K562 (cell line): ENCODE data around the gene DPY30. TPM values are rescaled to one million over a fixed set of nuclear protein-coding genes. Genes with fewer than 3 reads are reported as not detected.

Source experiments
- ATF1 ChIP-seq, 2 experiments: fragments of 450-650 bp in 1 of 2; IDR thresholded peaks; 2 replicates each; pipeline ENCODE4 v1.6.1; 2016; ENCODE audit warnings: missing compliant biosample characterization in 1 of 2, missing genetic modification characterization in 1 of 2
- CHD2 ChIP-seq: IDR thresholded peaks from 2 replicates; pipeline ENCODE4 v1.6.1; 2011; ENCODE audit warnings: low read depth, low read length
- DACH1 ChIP-seq: fragments of 450-650 bp; IDR thresholded peaks from 2 replicates; pipeline ENCODE4 v1.6.1; 2018; ENCODE audit not compliant: partially characterized antibody
- ETV5 ChIP-seq: sonication (generic); formaldehyde crosslinking; IDR thresholded peaks from 2 replicates; pipeline ENCODE4 v1.4.0; 2020; ENCODE audit warnings: low read depth, mild to moderate bottlenecking, missing genetic modification reagents
- FOXP1 ChIP-seq: sonication (generic); formaldehyde crosslinking; IDR thresholded peaks from 2 replicates; pipeline ENCODE4 v1.8.0; 2022; ENCODE audit warnings: mild to moderate bottlenecking, missing genetic modification reagents
- HCFC1 ChIP-seq: IDR thresholded peaks from 2 replicates; pipeline ENCODE4 v1.6.1; 2012; ENCODE audit warnings: low read depth, low read length, improper control_type of control experiment
- ID3 ChIP-seq, 2 experiments: fragments of 250-450 bp in 1 of 2; fragments of 450-650 bp in 1 of 2; sonication (Bioruptor Pico) in 1 of 2; IDR thresholded peaks; 2 replicates each; pipeline versions ENCODE4 v1.6.1 to v1.8.0; 2016 to 2021; ENCODE audit warnings: mild to moderate bottlenecking in 2 of 2, moderate library complexity in 2 of 2, missing compliant biosample characterization in 1 of 2, missing genetic modification characterization in 1 of 2
- MECOM ChIP-seq: fragments of 250-450 bp; sonication (Bioruptor Pico); IDR thresholded peaks from 2 replicates; pipeline ENCODE4 v1.8.0; 2022; ENCODE audit warnings: inconsistent platforms
- PHB ChIP-seq: fragments of 250-450 bp; sonication (Bioruptor Pico); IDR thresholded peaks from 2 replicates; pipeline ENCODE4 v1.5.0; 2021
- REST ChIP-seq, 2 experiments: fragments of 450-650 bp; formaldehyde crosslinking in 1 of 2; IDR thresholded peaks; 2 replicates each; pipeline versions ENCODE4 v1.4.0 to v1.6.1; 2014 to 2020; ENCODE audit warnings: mild to moderate bottlenecking in 2 of 2, borderline replicate concordance in 1 of 2, low read depth in 1 of 2
- UBTF ChIP-seq, 2 experiments: IDR thresholded peaks; 2 replicates each; pipeline ENCODE4 v1.6.1; 2012; ENCODE audit warnings: improper control_type of control experiment in 2 of 2, low read depth in 2 of 2, low read length in 2 of 2, borderline replicate concordance in 1 of 2
- ZBED1 ChIP-seq: IDR thresholded peaks from 2 replicates; pipeline ENCODE4 v1.6.1; 2014
- polyA plus RNA-seq, 8 experiments: library from polyadenylated mRNA; depleted of rRNA in 4 of 8; stranded (reverse) in 5 of 8; unstranded in 3 of 8; fragments of >200 nt; fragmentation: Nextera tagmentation in 2 of 8; fragmentation: Illumina TruSeq in 1 of 8; extraction: Ambion mirVana in 2 of 8; extraction: Trizol in 1 of 8; gene quantifications; 2 replicates each; pipeline versions ENCODE4 v1.2.1 to v1.2.3, GENCODE V29; 2011 to 2014; ENCODE audit warnings: inconsistent platforms in 1 of 8, missing spikeins in 1 of 8
- total RNA-seq, 7 experiments: library from RNA; depleted of rRNA in 6 of 7; stranded (reverse); fragments of >200 nt in 6 of 7; fragmentation: Illumina TruSeq in 2 of 7; extraction: Trizol in 2 of 7; gene quantifications; 2 replicates each; pipeline versions ENCODE4 v1.2.1 to v1.2.3, GENCODE V29; 2011 to 2021; ENCODE audit warnings: low replicate concordance in 1 of 7
- TF ChIP-seq, protein P1 (sequence below): sonication (generic); formaldehyde crosslinking; IDR thresholded peaks from 2 replicates; pipeline ENCODE4 v1.8.0; 2022; ENCODE audit warnings: mild to moderate bottlenecking, missing genetic modification reagents, borderline replicate concordance

DPY30 gene
- total and polyA plus RNA-seq, 9 of the 15 experiments (the other 6 are each of a cell fraction or from before 2014, with no cell fraction given): 64.6 to 402 (median 116) TPM

- TF ChIP-seq REST (IDR thresholded peaks at IDR 0.05; ENCODE audit: borderline replicate concordance): peak; percentile 86
- TF ChIP-seq REST (CRISPR knock-in tag; IDR thresholded peaks at IDR 0.05; ENCODE audit: low read depth): no peak
- peak; percentile 33 for TF ChIP-seq ETV5
- peak; percentile 90; the same call in 1 of the 2 replicates for TF ChIP-seq FOXP1 (CRISPR knock-in tag)
- 0 out of 2 replicates have a peak, but pooled peaks have one; percentile 24 for TF ChIP-seq ZBED1
- no peak for TF ChIP-seq CHD2
- peak; percentile 21; the same call in 1 of the 2 replicates for TF ChIP-seq ATF1 (CRISPR knock-in tag; IDR thresholded peaks at IDR 0.05)
- TF ChIP-seq ATF1 (tag; IDR thresholded peaks at IDR 0.05): peak; percentile 96
- peak; percentile 17 to 29; a peak in 2 of 4 replicates for TF ChIP-seq UBTF (IDR thresholded peaks at IDR 0.05; ENCODE audit: borderline replicate concordance in 1 of 2, low read depth in 2 of 2, low read length in 2 of 2)
- TF ChIP-seq PHB (CRISPR knock-in tag): no peak
- TF ChIP-seq MECOM: no peak
- TF ChIP-seq ID3 (CRISPR knock-in tag; IDR thresholded peaks at IDR 0.05): no peak
- TF ChIP-seq ID3 (tag; IDR thresholded peaks at IDR 0.05): peak; percentile 63; the same call in 1 of the 2 replicates
- TF ChIP-seq, protein P1, sequence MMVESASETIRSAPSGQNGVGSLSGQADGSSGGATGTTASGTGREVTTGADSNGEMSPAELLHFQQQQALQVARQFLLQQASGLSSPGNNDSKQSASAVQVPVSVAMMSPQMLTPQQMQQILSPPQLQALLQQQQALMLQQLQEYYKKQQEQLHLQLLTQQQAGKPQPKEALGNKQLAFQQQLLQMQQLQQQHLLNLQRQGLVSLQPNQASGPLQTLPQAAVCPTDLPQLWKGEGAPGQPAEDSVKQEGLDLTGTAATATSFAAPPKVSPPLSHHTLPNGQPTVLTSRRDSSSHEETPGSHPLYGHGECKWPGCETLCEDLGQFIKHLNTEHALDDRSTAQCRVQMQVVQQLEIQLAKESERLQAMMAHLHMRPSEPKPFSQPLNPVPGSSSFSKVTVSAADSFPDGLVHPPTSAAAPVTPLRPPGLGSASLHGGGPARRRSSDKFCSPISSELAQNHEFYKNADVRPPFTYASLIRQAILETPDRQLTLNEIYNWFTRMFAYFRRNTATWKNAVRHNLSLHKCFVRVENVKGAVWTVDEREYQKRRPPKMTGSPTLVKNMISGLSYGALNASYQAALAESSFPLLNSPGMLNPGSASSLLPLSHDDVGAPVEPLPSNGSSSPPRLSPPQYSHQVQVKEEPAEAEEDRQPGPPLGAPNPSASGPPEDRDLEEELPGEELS (CRISPR knock-in tag): peak; percentile 85
- peak; percentile 3 for TF ChIP-seq DACH1
- TF ChIP-seq HCFC1: peak; percentile 94
These were observed 23.9 kb upstream of the DPY30 start, which contains the start of gene SPAST (continued) for GRCh38 chr2:32063310-32064020.
